GM12892 (cell line): ENCODE results near the gene TRIM33.

Source experiments
- POLR2A ChIP-seq: IDR thresholded peaks from 2 replicates; pipeline ENCODE4 v1.6.1; 2011; ENCODE audit warnings: low read depth, low read length, control low read depth
- POLR2AphosphoS5 ChIP-seq: IDR thresholded peaks from 2 replicates; pipeline ENCODE4 v1.6.1; 2011; ENCODE audit warnings: low read depth, low read length, control low read depth

GRCh38 chr1:114490274-114490693 is 20.7 kb downstream of the TRIM33 start:
- TF ChIP-seq POLR2A = no peak
- TF ChIP-seq POLR2AphosphoS5 = no peak
